HL-60 (cell line): Measurements from ENCODE around the gene PPP6R3.

Experiments
- DNase-seq, 2 experiments: peaks; one replicate each; pipeline ENCODE4 v3.0.0-alpha.2; 2010 to 2020; ENCODE audit warnings: low read depth in 1 of 2, low spot score in 1 of 2
- H3K27ac ChIP-seq: fragments of 250-450 bp; sonication (Bioruptor Pico); replicated peaks from 2 replicates; pipeline ENCODE4 v1.5.1; 2020; ENCODE audit warnings: mild to moderate bottlenecking, moderate library complexity
- H3K27me3 ChIP-seq: fragments of 250-450 bp; sonication (Bioruptor Pico); 2 replicates; pipeline ENCODE4 v1.5.1; 2021; ENCODE audit warnings: mild to moderate bottlenecking, moderate library complexity; ENCODE audit not compliant: insufficient read depth, poor library complexity, severe bottlenecking
- H3K4me3 ChIP-seq: replicated peaks from 2 replicates; pipeline ENCODE4 v1.5.1; 2011; ENCODE audit warnings: mild to moderate bottlenecking, control low read depth, low read length; ENCODE audit not compliant: insufficient read depth
- CTCF ChIP-seq: IDR thresholded peaks from one replicate; pipeline ENCODE4 v1.5.1; 2011; ENCODE audit warnings: low read length, control low read depth, inconsistent platforms; ENCODE audit not compliant: insufficient read depth
- GABPA ChIP-seq: IDR thresholded peaks from 2 replicates; pipeline ENCODE4 v1.6.1; 2012; ENCODE audit warnings: low read depth
- POLR2AphosphoS5 ChIP-seq: IDR thresholded peaks from 2 replicates; pipeline ENCODE4 v1.6.1; 2012; ENCODE audit warnings: low read depth
- REST ChIP-seq: IDR thresholded peaks from 2 replicates; pipeline ENCODE4 v1.6.1; 2012; ENCODE audit warnings: low read depth; ENCODE audit not compliant: insufficient replicate concordance
- SPI1 ChIP-seq: IDR thresholded peaks from 2 replicates; pipeline ENCODE4 v1.6.1; 2012; ENCODE audit warnings: low read depth, mild to moderate bottlenecking, borderline replicate concordance

PPP6R3 gene

GRCh38 chr11:68650801-68651200, 190.2 kb downstream of the PPP6R3 start:
- Histone ChIP-seq H3K27me3 (no peaks in the 10 kb centered on the region), H3K4me3 (no peak overlapping the region), H3K27ac (no peak overlapping the region)
- DNase-seq = no peak
- TF ChIP-seq GABPA (no peak), SPI1 (no peak), POLR2AphosphoS5 (no peak)

GRCh38 chr11:68651208-68651984, 190.8 kb downstream of the PPP6R3 start:
- Histone ChIP-seq H3K27me3 (no peaks in the 10 kb centered on the region), H3K4me3 (no peak overlapping the region), H3K27ac (no peak overlapping the region)
- DNase-seq = no peak
- no peak for TF ChIP-seq POLR2AphosphoS5
- no peak for TF ChIP-seq CTCF
- no peak for TF ChIP-seq GABPA
- TF ChIP-seq REST = no peak
- TF ChIP-seq SPI1 = no peak

- no peak overlapping the region for H3K27ac ChIP-seq
- no peak overlapping the region for H3K4me3 ChIP-seq
- TF ChIP-seq POLR2AphosphoS5 (no peak), CTCF (no peak), SPI1 (no peak), GABPA (no peak), REST (no peak)
- no peak for DNase-seq
- no peaks in the 10 kb centered on the region for H3K27me3 ChIP-seq
Measured at GRCh38 chr11:68651985-68652682, 191.6 kb downstream of the PPP6R3 start.

GRCh38 chr11:68652683-68653156, 192.2 kb downstream of the PPP6R3 start:
- no peak overlapping the region for H3K27ac ChIP-seq
- DNase-seq = no peak
- H3K4me3 ChIP-seq = no peak overlapping the region
- H3K27me3 ChIP-seq = no peaks in the 10 kb centered on the region
- TF ChIP-seq POLR2AphosphoS5 = no peak
